Calu3 (cell line): ENCODE measurements around the gene OR10A5. TPM values are rescaled to one million over a fixed set of nuclear protein-coding genes. Genes with fewer than 3 reads are reported as not detected.
"Not testable (repeated sequence)": the region's sequence is repeated elsewhere in the genome, so short reads cannot be mapped to it uniquely, and the experiment has no call there.

Experiments used
- BruUV-seq: library from RNA; stranded (reverse); fragments of 400-500 nt; replicated peaks from 2 replicates; lab custom pipeline; 2021; lab: Mats Ljungman, UMichigan
- CTCF ChIA-PET: fragments of 300-600 bp; sonication (Branson Sonifier 250); formaldehyde crosslinking; loops from one replicate; lab custom pipeline; 2022; ENCODE audit warnings: antibody characterized with exemption; lab: Charles Lee
- DNase-seq: peaks from one replicate; pipeline ENCODE4 v3.0.0; 2022
- H3K27ac Mint-ChIP-seq: one replicate; pipeline ENCODE4 v1.8.0; 2022; ENCODE audit warnings: mixed read lengths; ENCODE audit not compliant: unreplicated experiment
- H3K27me3 Mint-ChIP-seq: one replicate; pipeline ENCODE4 v1.8.0; 2022; ENCODE audit warnings: mixed read lengths; ENCODE audit not compliant: unreplicated experiment
- H3K36me3 Mint-ChIP-seq: one replicate; pipeline ENCODE4 v1.8.0; 2022; ENCODE audit warnings: mild to moderate bottlenecking, moderate library complexity, mixed read lengths; ENCODE audit not compliant: insufficient read depth, unreplicated experiment
- H3K4me1 Mint-ChIP-seq: one replicate; pipeline ENCODE4 v1.8.0; 2022; ENCODE audit warnings: mild to moderate bottlenecking, low read depth, mixed read lengths; ENCODE audit not compliant: unreplicated experiment
- H3K4me3 Mint-ChIP-seq: one replicate; pipeline ENCODE4 v1.8.0; 2022; ENCODE audit warnings: mild to moderate bottlenecking, low read depth, moderate library complexity, mixed read lengths; ENCODE audit not compliant: unreplicated experiment
- H3K9me3 Mint-ChIP-seq: one replicate; pipeline ENCODE4 v1.8.0; 2022; ENCODE audit warnings: low read depth, mixed read lengths; ENCODE audit not compliant: unreplicated experiment
- CTCF ChIP-seq: fragments of 200-600 bp; IDR thresholded peaks from one replicate; pipeline ENCODE4 v1.8.0; 2022; ENCODE audit warnings: antibody characterized with exemption; ENCODE audit not compliant: unreplicated experiment
- intact Hi-C: fragments of 100-400 bp; cut with micrococcal nuclease; formaldehyde crosslinking; loops from one replicate; pipeline ENCODE4 v1.10.0; 2022; ENCODE audit not compliant: unreplicated experiment
- total RNA-seq: library from RNA; stranded (reverse); gene quantifications from 2 replicates; pipeline ENCODE4 v1.2.3, GENCODE V29; 2022

Gene OR10A5
- total RNA-seq, 1 experiment from 2014 or later = not detected

- BruUV-seq = no TSS peak
- CTCF ChIA-PET = no interaction called here
These were observed 37.3 kb downstream of the OR10A5 start for GRCh38 chr11:6882751-6883150.

GRCh38 chr11:6887711-6888110 lies 42.2 kb downstream of the OR10A5 start:
- H3K9me3 Mint-ChIP-seq, DNase-seq, BruUV-seq, H3K27ac Mint-ChIP-seq, H3K4me3 Mint-ChIP-seq, H3K4me1 Mint-ChIP-seq, H3K36me3 Mint-ChIP-seq, intact Hi-C loops, CTCF ChIA-PET: not testable (repeated sequence)
- peaks cover 27% of the 10 kb centered on the region for H3K27me3 Mint-ChIP-seq

More at GRCh38 chr11:6882751-6883150, 37.3 kb downstream of the OR10A5 start:
- no peak for TF ChIP-seq CTCF
- no peaks in the 10 kb centered on the region for H3K9me3 Mint-ChIP-seq
- H3K4me1 Mint-ChIP-seq = no peaks in the 10 kb centered on the region
- H3K27ac Mint-ChIP-seq = no peak overlapping the region
- intact Hi-C loops = no loop called here
- DNase-seq = no peak
- peaks cover 14% of the 10 kb centered on the region for H3K27me3 Mint-ChIP-seq
- no peaks in the 10 kb centered on the region for H3K36me3 Mint-ChIP-seq
- H3K4me3 Mint-ChIP-seq = no peak overlapping the region

- CTCF ChIA-PET = no interaction called here
- H3K27me3 Mint-ChIP-seq = peaks cover 22% of the 10 kb centered on the region
- TF ChIP-seq CTCF = no peak
- no TSS peak for BruUV-seq
- H3K27ac Mint-ChIP-seq = no peak overlapping the region
- DNase-seq = no peak
- no peaks in the 10 kb centered on the region for H3K36me3 Mint-ChIP-seq
- H3K9me3 Mint-ChIP-seq = no peaks in the 10 kb centered on the region
- intact Hi-C loops = no loop called here
- H3K4me3 Mint-ChIP-seq = no peak overlapping the region
- no peaks in the 10 kb centered on the region for H3K4me1 Mint-ChIP-seq
These were observed 43.3 kb downstream of the OR10A5 start for GRCh38 chr11:6888830-6889229.

- DNase-seq = no peak
- Mint-ChIP-seq H3K4me3 (no peak overlapping the region), H3K27me3 (peaks cover 14% of the 10 kb centered on the region), H3K4me1 (no peaks in the 10 kb centered on the region), H3K36me3 (no peaks in the 10 kb centered on the region), H3K9me3 (no peaks in the 10 kb centered on the region), H3K27ac (no peak overlapping the region)
- BruUV-seq = no TSS peak
- CTCF ChIA-PET = no interaction called here
- TF ChIP-seq CTCF = no peak
- intact Hi-C loops = no loop called here
These were observed 44.4 kb downstream of the OR10A5 start for GRCh38 chr11:6889835-6890234.

- BruUV-seq = no TSS peak
- TF ChIP-seq CTCF = no peak
- CTCF ChIA-PET = no interaction called here
- no peaks in the 10 kb centered on the region for H3K4me1 Mint-ChIP-seq
- H3K27ac Mint-ChIP-seq = no peak within 1 kb of the TSS
- H3K4me3 Mint-ChIP-seq = no peak within 1 kb of the TSS
- no peaks in the 10 kb centered on the region for H3K36me3 Mint-ChIP-seq
- no peaks in the 10 kb centered on the region for H3K9me3 Mint-ChIP-seq
- DNase-seq = no peak
- H3K27me3 Mint-ChIP-seq = peaks cover 26% of the 10 kb centered on the region
- intact Hi-C loops = no loop called here
These were observed 46.9 kb downstream of the OR10A5 start, which contains the start of gene OR2D2 for GRCh38 chr11:6892400-6892799. Gene OR2D2 (minus strand): TSS chr11:6892500. CDS start chr11:6892500, 0 bp downstream.
